ENCODE data around the gene MAGEA6.

Gene MAGEA6

DNA sequence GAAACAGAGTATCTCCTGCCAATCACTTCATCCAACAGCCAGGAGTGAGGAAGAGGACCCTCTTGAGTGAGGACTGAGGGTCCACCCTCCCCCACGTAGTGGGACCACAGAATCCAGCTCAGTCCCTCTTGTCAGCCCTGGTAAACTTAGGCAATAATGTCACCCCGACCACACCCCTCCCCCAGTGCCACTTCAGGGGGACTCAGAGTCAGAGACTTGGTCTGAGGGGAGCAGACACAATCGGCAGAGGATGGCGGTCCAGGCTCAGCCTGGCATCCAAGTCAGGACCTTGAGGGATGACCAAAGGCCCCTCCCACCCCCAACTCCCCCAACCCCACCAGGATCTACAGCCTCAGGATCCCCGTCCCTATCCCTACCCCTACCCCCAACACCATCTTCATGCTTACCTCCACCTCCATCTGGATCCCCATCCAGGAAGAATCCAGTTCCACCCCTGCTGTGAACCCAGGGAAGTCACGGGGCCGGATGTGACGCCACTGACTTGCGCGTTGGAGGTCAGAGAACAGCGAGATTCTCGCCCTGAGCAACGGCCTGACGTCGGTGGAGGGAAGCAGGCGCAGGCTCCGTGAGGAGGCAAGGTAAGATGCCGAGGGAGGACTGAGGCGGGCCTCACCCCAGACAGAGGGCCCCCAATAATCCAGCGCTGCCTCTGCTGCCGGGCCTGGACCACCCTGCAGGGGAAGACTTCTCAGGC is 36.1 kb downstream of the MAGEA6 start, which contains the start of the genes CSAG1 and MAGEA12:
Gene CSAG1 (minus strand): TSS at position 461 of the 715 bp plus-strand sequence. CDS start 1,261 bp downstream, outside the sequence.
Gene MAGEA12 (plus strand): TSS at position 497 of the 715 bp plus-strand sequence. CDS start 2,405 bp downstream, outside the sequence.
- no peak for DNase-seq

DNA sequence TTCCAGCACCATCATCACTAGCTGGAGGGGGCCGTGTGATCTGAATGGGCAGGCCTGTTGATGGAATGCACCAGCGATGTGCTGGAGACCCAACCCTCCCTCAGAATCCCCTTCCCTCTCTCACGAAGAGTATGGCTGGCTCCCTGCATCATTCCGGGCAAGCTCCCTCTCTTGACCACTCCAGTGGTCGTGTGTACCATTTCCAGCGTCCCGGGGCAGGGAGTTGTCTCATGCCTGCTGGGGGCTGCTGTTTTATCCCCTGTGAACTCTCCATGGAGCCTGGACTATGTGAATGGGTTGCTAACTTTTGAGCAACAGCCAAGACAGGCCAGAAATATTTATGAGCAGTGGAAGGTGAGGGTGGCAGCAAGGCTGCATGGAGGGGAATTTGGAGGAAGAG is 44.1 kb downstream of the MAGEA6 start:
- DNase-seq, result no peak

All from activated CD4-positive, CD25-positive, alpha-beta regulatory T cell treated with anti-CD3 and anti-CD28 coated beads, Interleukin-2, amount 50 U/mL, for 72 hours (primary cell).